MM.1S (cell line): ENCODE results near the gene TSHZ1.

Experiments
- DNase-seq: peaks from one replicate; pipeline ENCODE4 v3.0.0-alpha.2; 2015
- H2AFZ ChIP-seq: fragments of 300-600 bp; sonication (generic); 2 replicates; pipeline ENCODE4 v1.6.0; 2016; ENCODE audit warnings: antibody characterized with exemption, low read length
- H3F3A ChIP-seq: fragments of 300-600 bp; sonication (generic); 2 replicates; pipeline ENCODE4 v1.6.1; 2016; ENCODE audit warnings: mild to moderate bottlenecking, antibody characterized with exemption, low read length, moderate library complexity, mixed read lengths; ENCODE audit not compliant: insufficient read depth
- H3K27ac ChIP-seq: fragments of 300-600 bp; sonication (generic); 2 replicates; pipeline ENCODE4 v1.5.1; 2016; ENCODE audit warnings: mild to moderate bottlenecking, low read length
- H3K27me3 ChIP-seq: fragments of 300-600 bp; sonication (generic); replicated peaks from 2 replicates; pipeline ENCODE4 v1.6.0; 2016; ENCODE audit warnings: low read length; ENCODE audit not compliant: insufficient read depth
- H3K36me3 ChIP-seq: fragments of 300-600 bp; sonication (generic); replicated peaks from 2 replicates; pipeline ENCODE4 v1.6.1; 2016; ENCODE audit warnings: mild to moderate bottlenecking, low read length, mixed read lengths; ENCODE audit not compliant: insufficient read depth
- H3K4me1 ChIP-seq: fragments of 300-600 bp; sonication (generic); 2 replicates; pipeline ENCODE4 v1.6.1; 2016; ENCODE audit warnings: low read length, mixed read lengths
- H3K4me2 ChIP-seq: fragments of 300-600 bp; sonication (generic); 2 replicates; pipeline ENCODE4 v1.6.0; 2016; ENCODE audit warnings: low read depth, low read length
- H3K4me3 ChIP-seq: fragments of 300-600 bp; sonication (generic); 2 replicates; pipeline ENCODE4 v1.5.1; 2016; ENCODE audit warnings: low read length, mixed read lengths
- H3K79me2 ChIP-seq: fragments of 300-600 bp; sonication (generic); 2 replicates; pipeline ENCODE4 v1.6.1; 2016; ENCODE audit warnings: mixed run types, low read length, mixed read lengths
- H3K9ac ChIP-seq: fragments of 300-600 bp; sonication (generic); 2 replicates; pipeline ENCODE4 v1.6.1; 2016; ENCODE audit warnings: low read length, mixed read lengths
- H3K9me2 ChIP-seq: fragments of 300-600 bp; sonication (generic); replicated peaks from 2 replicates; pipeline ENCODE4 v1.6.1; 2016; ENCODE audit warnings: mild to moderate bottlenecking, low read length, mixed read lengths; ENCODE audit not compliant: insufficient read depth
- H3K9me3 ChIP-seq: fragments of 300-600 bp; sonication (generic); replicated peaks from 2 replicates; pipeline ENCODE4 v1.6.1; 2016; ENCODE audit warnings: mild to moderate bottlenecking, low read length, mixed read lengths; ENCODE audit not compliant: insufficient read depth
- H4K20me1 ChIP-seq: fragments of 300-600 bp; sonication (generic); 2 replicates; pipeline ENCODE4 v1.6.1; 2016; ENCODE audit warnings: mild to moderate bottlenecking, low read length, moderate library complexity, mixed read lengths; ENCODE audit not compliant: insufficient read depth
- CTCF ChIP-seq: fragments of 300-600 bp; sonication (generic); IDR thresholded peaks from 2 replicates; pipeline ENCODE4 v1.5.1; 2016; ENCODE audit warnings: antibody characterized with exemption, low read length, mixed read lengths
- EZH2 ChIP-seq: fragments of 300-600 bp; sonication (generic); optimal IDR thresholded peaks from 2 replicates; pipeline ENCODE3; 2017; ENCODE audit warnings: low read depth, mild to moderate bottlenecking, antibody characterized with exemption, low read length, mixed read lengths
- EZH2phosphoT487 ChIP-seq: fragments of 300-600 bp; sonication (generic); IDR thresholded peaks from 2 replicates; pipeline ENCODE4 v1.6.1; 2018; ENCODE audit warnings: antibody characterized with exemption, low read length

Gene TSHZ1

GRCh38 chr18:75293591-75293990 is 83.0 kb downstream of the TSHZ1 start:
- H3K4me3 ChIP-seq: no peak overlapping the region
- H3K9ac ChIP-seq: no peak overlapping the region
- H3K9me2 ChIP-seq: no peaks in the 10 kb centered on the region
- H4K20me1 ChIP-seq: no peaks in the 10 kb centered on the region
- H3K27me3 ChIP-seq: no peaks in the 10 kb centered on the region
- no peaks in the 10 kb centered on the region for H3K36me3 ChIP-seq
- H3K79me2 ChIP-seq: no peaks in the 10 kb centered on the region
- no peak overlapping the region for H3K27ac ChIP-seq
- no peak overlapping the region for H2AFZ ChIP-seq
- TF ChIP-seq CTCF (no peak), EZH2 (no peak), EZH2phosphoT487 (no peak)
- H3F3A ChIP-seq: no peaks in the 10 kb centered on the region
- no peaks in the 10 kb centered on the region for H3K9me3 ChIP-seq
- no peak for DNase-seq
- no peaks in the 10 kb centered on the region for H3K4me1 ChIP-seq
- H3K4me2 ChIP-seq: no peak overlapping the region

- Histone ChIP-seq H4K20me1 (no peaks in the 10 kb centered on the region), H3K4me2 (no peak overlapping the region), H3F3A (no peaks in the 10 kb centered on the region), H3K9ac (no peak overlapping the region), H3K79me2 (no peaks in the 10 kb centered on the region), H3K9me3 (no peaks in the 10 kb centered on the region), H3K27me3 (no peaks in the 10 kb centered on the region), H3K4me3 (no peak overlapping the region), H3K4me1 (no peaks in the 10 kb centered on the region), H3K27ac (no peak overlapping the region), H2AFZ (no peak overlapping the region), H3K36me3 (no peaks in the 10 kb centered on the region), H3K9me2 (no peaks in the 10 kb centered on the region)
- no peak for DNase-seq
- TF ChIP-seq EZH2 (no peak), EZH2phosphoT487 (no peak)
These were observed 87.1 kb downstream of the TSHZ1 start for GRCh38 chr18:75297731-75298130.

GRCh38 chr18:75304678-75305557 is 94.3 kb downstream of the TSHZ1 start:
- Histone ChIP-seq H2AFZ (no peak overlapping the region), H3K79me2 (no peaks in the 10 kb centered on the region), H4K20me1 (no peaks in the 10 kb centered on the region), H3K4me1 (no peaks in the 10 kb centered on the region), H3K4me2 (no peak overlapping the region), H3K36me3 (no peaks in the 10 kb centered on the region), H3K9me2 (no peaks in the 10 kb centered on the region), H3K27ac (no peak overlapping the region), H3K27me3 (no peaks in the 10 kb centered on the region), H3F3A (no peaks in the 10 kb centered on the region), H3K9ac (no peak overlapping the region), H3K9me3 (no peaks in the 10 kb centered on the region), H3K4me3 (no peak overlapping the region)
- no peak for DNase-seq
- TF ChIP-seq EZH2: no peak
- TF ChIP-seq CTCF: no peak
- TF ChIP-seq EZH2phosphoT487: no peak

DNA sequence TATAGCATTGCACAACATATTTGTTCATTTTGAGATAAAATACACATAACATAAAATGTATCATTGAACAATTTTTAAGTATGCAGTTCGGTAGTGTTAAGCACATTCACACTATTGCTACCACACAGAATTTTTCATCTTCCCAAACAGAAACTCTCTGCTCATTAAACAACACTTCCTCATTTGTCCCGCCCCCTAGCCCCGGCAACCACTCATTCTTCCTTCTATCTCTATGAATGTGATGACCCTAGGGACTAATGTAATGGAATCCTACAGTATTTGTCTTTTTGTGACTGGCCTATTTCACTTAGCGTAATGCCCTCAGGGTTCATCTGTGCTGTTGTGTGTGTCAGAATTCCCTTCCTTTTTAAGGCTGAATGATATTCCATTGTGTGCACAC is 95.4 kb downstream of the TSHZ1 start:
- Histone ChIP-seq H3K36me3 (no peaks in the 10 kb centered on the region), H3K79me2 (no peaks in the 10 kb centered on the region), H3K9ac (no peak overlapping the region), H3K4me1 (no peaks in the 10 kb centered on the region), H4K20me1 (no peaks in the 10 kb centered on the region), H3F3A (no peaks in the 10 kb centered on the region), H2AFZ (no peak overlapping the region), H3K27ac (no peak overlapping the region), H3K4me2 (no peak overlapping the region), H3K9me2 (no peaks in the 10 kb centered on the region), H3K4me3 (no peak overlapping the region), H3K9me3 (no peaks in the 10 kb centered on the region), H3K27me3 (no peaks in the 10 kb centered on the region)
- no peak for TF ChIP-seq CTCF
- TF ChIP-seq EZH2phosphoT487: no peak
- TF ChIP-seq EZH2: no peak
- DNase-seq: no peak
